ENCODE data around the gene ANKS1B. TPM values are rescaled to one million over a fixed set of nuclear protein-coding genes. Genes with fewer than 3 reads are reported as not detected.
"Not testable (repeated sequence)": the region's sequence is repeated elsewhere in the genome, so short reads cannot be mapped to it uniquely, and the experiment has no call there.

Gene ANKS1B
- total and polyA plus RNA-seq, 7 donors = 0.46 to 7.4 (median 3.6) TPM

- Histone ChIP-seq H3K27me3 (ENCODE audit: insufficient read depth in 3 of 3, low read length in 2 of 3) (no peaks in the 10 kb centered on the region), H3K9me3 (peaks cover 2% of the 10 kb centered on the region), H3K27ac (no peak overlapping the region), H3K4me1 (no peaks in the 10 kb centered on the region), H3K4me3 (no peak overlapping the region), H3K36me3 (ENCODE audit: insufficient read depth in 1 of 2, low read depth in 1 of 2) (no peaks in the 10 kb centered on the region)
- no peak for DNase-seq
- TF ChIP-seq CTCF (IDR thresholded peaks at IDR 0.05) = no peak
- 87 to 97% (median 95%) methylated on average over 2 of the region's 2 CpGs for WGBS, 3 donors
- intact Hi-C loops (cut with DNase I) = no loop called here
- no peak for ATAC-seq
Measured at GRCh38 chr12:99800605-99801004, 184.1 kb downstream of the ANKS1B start.

GRCh38 chr12:99797931-99798330 lies 186.8 kb downstream of the ANKS1B start:
- not testable (repeated sequence) for DNase-seq; H3K4me1 ChIP-seq; H3K27ac ChIP-seq; ATAC-seq; H3K9me3 ChIP-seq; H3K4me3 ChIP-seq; H3K27me3 ChIP-seq (ENCODE audit: insufficient read depth in 3 of 3, low read length in 2 of 3); H3K36me3 ChIP-seq (ENCODE audit: insufficient read depth in 1 of 2, low read depth in 1 of 2)
- intact Hi-C loops (cut with DNase I) = loop anchor here in 1 of 2 donors (10.0 kb wide), 1 partner anchor 633 kb away; no protein-coding TSS in a partner anchor
- WGBS, 3 donors = 74 to 79% (median 77%) methylated on average over 4 of the region's 4 CpGs

GRCh38 chr12:99783421-99783820 lies 201.3 kb downstream of the ANKS1B start:
- WGBS, 3 donors = 86 to 90% (median 90%) methylated on average over 3 of the region's 3 CpGs
- H3K9me3 ChIP-seq = no peaks in the 10 kb centered on the region
- no peak for ATAC-seq
- no peaks in the 10 kb centered on the region for H3K36me3 ChIP-seq (ENCODE audit: insufficient read depth in 1 of 2, low read depth in 1 of 2)
- no peak overlapping the region for H3K27ac ChIP-seq
- H3K4me3 ChIP-seq = no peak overlapping the region
- no peaks in the 10 kb centered on the region for H3K27me3 ChIP-seq (ENCODE audit: insufficient read depth in 3 of 3, low read length in 2 of 3)
- DNase-seq = no peak
- H3K4me1 ChIP-seq = no peaks in the 10 kb centered on the region
- no peak for TF ChIP-seq CTCF (IDR thresholded peaks at IDR 0.05)
- intact Hi-C loops (cut with DNase I) = no loop called here

- H3K4me3 ChIP-seq = no peak overlapping the region
- H3K36me3 ChIP-seq (ENCODE audit: insufficient read depth in 1 of 2, low read depth in 1 of 2) = no peaks in the 10 kb centered on the region
- no peaks in the 10 kb centered on the region for H3K27me3 ChIP-seq (ENCODE audit: insufficient read depth in 3 of 3, low read length in 2 of 3)
- H3K9me3 ChIP-seq = no peaks in the 10 kb centered on the region
- H3K4me1 ChIP-seq = no peaks in the 10 kb centered on the region
- intact Hi-C loops (cut with DNase I) = no loop called here
- 66 to 74% (median 69%) methylated on average over 3 of the region's 3 CpGs for WGBS, 3 donors
- TF ChIP-seq CTCF (IDR thresholded peaks at IDR 0.05) = no peak
- DNase-seq (no peak), ATAC-seq (no peak)
- H3K27ac ChIP-seq = no peak overlapping the region
Measured at GRCh38 chr12:99772274-99772673, 212.5 kb downstream of the ANKS1B start.

- no peaks in the 10 kb centered on the region for H3K9me3 ChIP-seq
- no peak overlapping the region for H3K4me3 ChIP-seq
- H3K27ac ChIP-seq = no peak overlapping the region
- H3K36me3 ChIP-seq (ENCODE audit: insufficient read depth in 1 of 2, low read depth in 1 of 2) = no peaks in the 10 kb centered on the region
- DNase-seq (no peak), ATAC-seq (peak in 3 of 4 donors; percentile 51 to 60 (median 57))
- intact Hi-C loops (cut with DNase I) = no loop called here
- TF ChIP-seq CTCF (IDR thresholded peaks at IDR 0.05) = no peak
- no peaks in the 10 kb centered on the region for H3K4me1 ChIP-seq
- H3K27me3 ChIP-seq (ENCODE audit: insufficient read depth in 3 of 3, low read length in 2 of 3) = no peaks in the 10 kb centered on the region
Measured at GRCh38 chr12:99771659-99772058, 213.1 kb downstream of the ANKS1B start.
